HG02763 (cell line): ENCODE measurements around the gene SOCS1.

Experiments
- ATAC-seq: cut with Tn5 transposase; IDR thresholded peaks from one replicate; pipeline ENCODE4 v1.9.1; 2021; ENCODE audit warnings: mild to moderate bottlenecking, moderate library complexity; ENCODE audit not compliant: unreplicated experiment

The SOCS1 gene

GRCh38 chr16:11249233-11250061 is 6.6 kb downstream of the SOCS1 start:
- ATAC-seq, result no peak

- ATAC-seq, result no peak
These were observed 7.9 kb downstream of the SOCS1 start for GRCh38 chr16:11248133-11248532.

GRCh38 chr16:11245988-11246387 is 10.0 kb downstream of the SOCS1 start:
- ATAC-seq, result no peak

- no peak for ATAC-seq
These were observed 10.7 kb downstream of the SOCS1 start for GRCh38 chr16:11245222-11245737.

- no peak for ATAC-seq
These were observed 13.3 kb downstream of the SOCS1 start for GRCh38 chr16:11242658-11243057.

GRCh38 chr16:11241480-11242204 is 14.4 kb downstream of the SOCS1 start:
- ATAC-seq, result no peak

GRCh38 chr16:11240636-11241473 is 15.1 kb downstream of the SOCS1 start:
- no peak for ATAC-seq

GRCh38 chr16:11239644-11240632 is 16.1 kb downstream of the SOCS1 start:
- ATAC-seq, result no peak

GRCh38 chr16:11238272-11239202 is 17.5 kb downstream of the SOCS1 start:
- ATAC-seq, result no peak

- ATAC-seq, result no peak
These were observed 19.3 kb downstream of the SOCS1 start for GRCh38 chr16:11236461-11237254.

- no peak for ATAC-seq
These were observed 20.4 kb downstream of the SOCS1 start for GRCh38 chr16:11235703-11235991.

GRCh38 chr16:11234884-11235702 is 20.9 kb downstream of the SOCS1 start:
- ATAC-seq, result no peak

GRCh38 chr16:11233727-11234376 is 22.2 kb downstream of the SOCS1 start:
- no peak for ATAC-seq

GRCh38 chr16:11232852-11233726 is 22.9 kb downstream of the SOCS1 start:
- peak; percentile 41 for ATAC-seq

GRCh38 chr16:11232302-11232851 is 23.6 kb downstream of the SOCS1 start:
- ATAC-seq, result no peak
